HG02588 (cell line): ENCODE data around the gene VANGL2.

ENCODE experiments used
- ATAC-seq: cut with Tn5 transposase; IDR thresholded peaks from one replicate; pipeline ENCODE4 v1.9.1; 2021; ENCODE audit warnings: mild to moderate bottlenecking, moderate library complexity; ENCODE audit not compliant: unreplicated experiment

Gene VANGL2

DNA sequence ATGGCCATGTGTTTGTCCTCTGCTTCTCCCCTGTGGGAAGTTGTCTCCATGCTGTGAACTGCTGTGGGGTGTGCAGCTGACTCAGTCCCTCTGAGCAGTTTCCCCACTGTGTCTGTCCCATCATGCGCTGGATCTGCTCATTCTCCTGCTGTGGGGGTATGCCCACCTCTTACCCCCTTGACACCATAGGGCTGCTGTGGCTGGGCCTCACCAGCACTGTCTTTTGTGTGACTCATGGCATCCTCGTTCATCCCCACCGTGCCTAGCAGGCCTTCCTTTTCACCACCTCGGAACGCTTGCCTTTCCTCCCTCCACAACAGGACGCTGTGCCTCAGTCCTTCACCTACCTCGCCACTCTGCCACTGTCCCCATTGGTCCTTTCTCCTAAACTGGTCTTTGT is 27.3 kb downstream of the VANGL2 start:
- ATAC-seq, result no peak

GRCh38 chr1:160428053-160428452 is 27.7 kb downstream of the VANGL2 start:
- ATAC-seq, result no peak

GRCh38 chr1:160428655-160429054 is 28.3 kb downstream of the VANGL2 start:
- ATAC-seq, result no peak

DNA sequence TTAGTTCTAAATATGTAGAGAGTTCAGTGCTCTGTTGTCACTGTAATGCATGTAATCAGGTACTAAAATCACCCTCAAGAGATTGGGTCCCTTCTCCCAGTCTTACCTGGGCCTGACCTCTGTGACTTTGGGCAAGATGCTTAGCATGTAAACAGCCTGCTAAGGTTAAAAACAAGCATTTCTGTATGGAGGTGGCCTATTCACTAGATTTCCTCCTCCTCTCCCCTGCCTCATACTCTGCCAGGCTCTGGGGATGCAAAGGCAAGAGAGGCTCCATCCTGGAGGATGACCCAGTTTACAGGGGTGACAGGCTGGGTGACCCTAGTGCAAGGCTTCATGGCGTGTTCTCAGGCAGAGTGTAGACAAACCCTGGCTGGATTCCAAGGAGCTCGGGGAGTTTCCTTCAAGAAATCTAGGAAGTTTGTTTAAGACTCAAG is 28.8 kb downstream of the VANGL2 start:
- no peak for ATAC-seq

DNA sequence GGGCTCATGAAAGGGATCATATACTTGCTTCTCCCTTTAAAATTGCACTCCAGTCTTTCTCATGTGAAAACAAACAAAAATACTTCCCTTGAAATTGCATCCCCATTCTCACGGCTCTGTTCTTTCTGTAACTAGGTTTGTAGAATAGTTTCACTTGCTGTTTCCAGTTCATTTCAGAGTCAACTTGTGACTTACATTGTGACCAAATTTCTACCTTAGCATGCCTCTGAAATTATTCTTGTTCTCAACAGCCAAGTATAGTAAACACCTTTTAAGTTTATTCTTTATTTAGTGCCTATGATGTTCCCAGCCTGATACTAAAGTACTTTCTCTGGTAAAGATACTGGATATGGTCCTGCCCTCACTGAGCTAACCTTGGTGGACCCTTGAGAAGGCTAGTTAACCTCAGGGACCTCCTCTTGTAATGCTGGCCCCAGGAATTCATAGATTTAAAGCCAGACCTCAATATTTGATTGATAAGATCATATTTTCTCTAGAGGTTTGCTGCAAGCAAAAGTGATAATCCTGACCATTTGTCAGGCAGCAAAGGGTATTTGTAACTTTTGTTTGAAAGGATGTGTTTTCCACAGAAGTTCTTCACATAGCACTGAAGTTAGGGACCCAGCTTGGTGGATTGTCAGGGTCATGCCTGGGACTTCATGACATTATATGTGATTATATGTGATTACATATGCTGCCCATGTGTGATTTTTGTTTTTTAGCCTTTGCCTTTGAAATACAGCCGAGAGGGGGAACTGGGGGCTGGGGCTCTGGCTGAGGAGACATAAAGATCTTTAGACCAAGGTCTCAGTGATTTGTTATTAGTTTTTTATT is 29.6 kb downstream of the VANGL2 start:
- no peak for ATAC-seq

DNA sequence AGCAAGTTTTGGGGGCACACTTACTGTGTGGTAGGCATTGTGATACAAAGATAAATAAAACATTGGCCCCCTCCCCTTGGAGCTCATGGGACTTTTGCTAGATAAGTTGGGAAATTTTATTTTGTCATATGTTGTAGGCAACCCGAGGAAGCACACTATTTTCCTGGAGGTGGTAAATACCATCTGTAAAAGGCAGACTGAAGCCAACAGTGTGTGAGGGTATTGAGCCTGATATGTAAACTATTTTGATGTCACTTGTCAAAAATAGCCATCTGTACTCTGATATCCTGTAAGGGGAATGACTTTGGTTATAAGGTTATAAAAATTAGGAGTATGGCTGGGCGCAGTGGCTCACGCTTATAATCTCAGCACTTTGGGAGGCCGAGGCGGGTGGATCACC is 30.6 kb downstream of the VANGL2 start:
- no peak for ATAC-seq

GRCh38 chr1:160431571-160431970 is 31.2 kb downstream of the VANGL2 start:
- no peak for ATAC-seq

GRCh38 chr1:160432371-160432786 is 32.0 kb downstream of the VANGL2 start:
- ATAC-seq, result peak; percentile 49

DNA sequence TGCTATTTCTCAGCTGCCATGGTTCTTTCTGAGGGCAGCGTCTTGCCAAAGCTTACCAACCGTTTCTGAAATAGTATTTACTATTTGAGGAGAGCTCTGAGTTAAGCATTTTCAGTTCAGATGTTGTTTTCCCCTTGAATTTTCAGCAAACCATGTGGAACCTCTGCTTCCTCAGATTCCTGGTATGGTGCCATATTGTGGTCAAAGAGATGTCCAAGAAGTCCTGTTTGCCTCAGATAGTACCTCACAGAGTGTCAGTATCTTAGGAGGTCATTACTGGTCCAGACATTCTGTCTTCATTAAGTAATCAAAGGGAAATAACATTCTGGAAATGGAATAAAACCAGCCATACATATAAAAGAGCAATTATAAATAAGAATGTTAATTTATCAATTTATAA is 36.6 kb downstream of the VANGL2 start:
- ATAC-seq, result no peak

- ATAC-seq, result no peak
Observed at GRCh38 chr1:160437432-160438316, 37.3 kb downstream of the VANGL2 start.

DNA sequence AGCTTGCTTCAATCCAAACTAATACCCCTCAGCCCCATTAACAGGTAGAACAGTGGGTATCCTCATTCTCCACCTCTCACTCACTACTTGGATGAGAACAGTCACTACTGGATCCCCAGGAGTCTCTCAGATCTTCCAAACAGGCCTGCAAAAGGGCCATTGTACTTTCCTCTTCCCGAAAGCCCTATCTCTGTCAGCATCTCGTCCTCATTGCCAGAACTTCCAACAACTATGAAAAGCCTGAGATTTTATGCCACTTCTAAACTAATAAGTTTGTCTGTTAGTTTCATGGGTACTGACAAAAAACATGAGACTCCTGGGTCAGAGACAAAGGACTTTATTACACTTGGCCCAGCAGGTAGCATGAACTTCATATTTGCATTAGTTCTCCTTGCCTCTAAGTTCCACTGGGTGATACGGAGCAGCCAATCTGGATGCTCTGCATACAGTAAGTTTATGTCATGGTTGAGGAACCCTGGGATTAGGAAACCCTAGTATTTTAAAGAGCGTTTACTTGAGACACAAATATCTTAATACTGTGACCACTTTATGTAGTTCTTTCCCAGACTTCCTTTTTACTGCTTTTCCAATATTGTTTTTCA is 38.1 kb downstream of the VANGL2 start:
- no peak for ATAC-seq

DNA sequence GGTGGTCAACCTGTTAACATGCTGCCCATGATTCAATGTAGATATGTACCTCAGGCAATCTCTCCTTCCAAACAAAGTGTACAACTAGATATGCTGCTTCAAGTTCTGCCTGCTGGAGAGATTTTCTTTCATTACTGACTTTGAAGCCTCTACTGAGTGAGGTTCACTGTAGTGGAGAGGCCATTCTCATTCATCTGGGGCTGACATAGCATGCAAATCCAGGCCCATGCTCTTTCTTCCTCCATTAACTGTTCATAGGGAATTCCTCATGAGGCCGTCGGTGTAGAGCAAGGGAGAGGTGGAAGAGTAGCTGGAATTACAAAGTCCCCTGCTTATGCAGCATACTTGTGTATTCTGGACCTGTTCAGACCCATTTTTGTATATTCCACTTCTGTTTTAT is 38.6 kb downstream of the VANGL2 start:
- no peak for ATAC-seq

DNA sequence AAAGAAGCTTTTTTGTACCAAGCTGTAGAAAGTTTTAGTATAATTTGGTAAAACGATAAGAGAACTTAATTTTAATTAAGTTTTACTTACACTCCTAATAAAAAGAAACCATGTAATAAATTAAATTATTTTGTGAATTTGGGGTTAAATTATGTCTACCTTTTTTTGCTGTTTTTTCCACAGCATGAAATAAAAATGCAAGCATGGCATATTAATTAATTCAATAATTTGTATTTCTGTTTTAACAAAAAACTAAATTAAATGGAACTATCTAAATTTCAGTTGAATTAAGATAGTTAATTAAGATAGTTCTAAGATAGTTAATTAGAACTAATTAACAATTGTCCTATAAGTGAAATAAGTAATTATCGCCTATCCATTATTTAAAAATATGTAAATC is 39.4 kb downstream of the VANGL2 start:
- ATAC-seq, result no peak

DNA sequence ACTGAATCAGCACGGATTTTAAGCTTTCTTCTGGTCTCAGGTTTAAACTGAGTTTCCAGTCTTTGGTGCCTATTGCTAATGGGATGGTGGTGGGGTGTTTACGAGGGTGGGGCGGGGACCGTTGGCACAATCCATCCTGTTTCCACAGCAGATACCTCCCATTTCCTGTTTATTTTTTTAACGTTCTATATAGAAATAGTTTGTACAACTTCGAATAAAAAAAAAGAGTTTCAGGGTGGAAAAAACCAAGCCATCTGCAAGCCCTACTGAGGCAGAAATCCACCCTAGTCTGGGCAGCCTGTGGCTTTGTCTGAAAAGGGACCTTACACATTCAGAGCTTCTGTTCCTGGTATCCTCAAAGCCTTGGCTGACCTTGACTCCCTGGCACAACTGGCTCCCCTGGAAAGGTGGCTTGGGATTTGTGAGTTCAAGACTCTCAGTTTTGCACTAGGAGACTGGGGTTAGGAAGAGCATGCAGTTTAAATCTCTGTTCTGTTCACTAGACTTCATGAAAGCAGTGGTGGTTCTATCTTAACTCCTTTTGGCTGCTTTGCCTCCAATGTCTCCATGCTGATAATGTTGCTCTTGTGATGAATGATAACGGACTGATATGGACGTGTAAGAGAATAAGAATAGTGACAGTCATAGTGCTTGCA is 46.7 kb downstream of the VANGL2 start:
- no peak for ATAC-seq

DNA sequence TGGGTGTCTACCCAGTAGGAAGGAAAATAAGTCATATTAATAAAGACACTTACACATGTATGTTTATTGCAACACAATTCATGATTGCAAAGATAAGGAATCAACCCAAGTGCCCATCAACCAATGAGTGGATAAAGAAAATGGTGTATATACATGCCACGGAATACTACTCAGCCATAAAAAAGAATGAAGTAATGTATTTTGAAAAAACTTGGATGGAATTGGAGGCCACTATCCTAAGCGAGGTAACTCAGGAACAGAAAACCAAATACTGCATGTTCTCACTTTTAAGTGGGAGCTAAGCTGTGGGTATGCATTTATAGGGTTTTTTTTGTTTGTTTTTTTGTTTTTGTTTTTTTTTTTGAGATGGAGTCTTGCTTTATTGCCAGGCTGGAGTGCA is 49.1 kb downstream of the VANGL2 start:
- no peak for ATAC-seq

GRCh38 chr1:160451119-160451858 is 50.9 kb downstream of the VANGL2 start:
- ATAC-seq, result peak; percentile 50

DNA sequence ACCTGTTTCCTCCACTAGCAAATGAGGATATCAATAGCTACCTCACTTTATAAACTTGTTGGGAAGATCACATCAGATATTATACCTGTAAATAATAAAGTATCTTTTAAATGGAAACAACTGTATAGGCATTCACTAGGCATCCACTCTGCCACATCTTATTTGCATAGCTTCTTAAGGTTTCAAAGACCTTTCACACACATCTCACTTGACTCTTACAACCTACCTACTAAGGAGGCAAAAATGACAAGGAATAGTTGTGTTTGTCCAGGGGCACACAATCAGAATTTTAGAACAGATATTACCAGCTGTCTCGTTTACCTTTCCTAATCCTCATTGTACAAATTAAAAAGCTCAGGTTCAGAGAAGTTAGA is 51.5 kb downstream of the VANGL2 start:
- ATAC-seq, result no peak

DNA sequence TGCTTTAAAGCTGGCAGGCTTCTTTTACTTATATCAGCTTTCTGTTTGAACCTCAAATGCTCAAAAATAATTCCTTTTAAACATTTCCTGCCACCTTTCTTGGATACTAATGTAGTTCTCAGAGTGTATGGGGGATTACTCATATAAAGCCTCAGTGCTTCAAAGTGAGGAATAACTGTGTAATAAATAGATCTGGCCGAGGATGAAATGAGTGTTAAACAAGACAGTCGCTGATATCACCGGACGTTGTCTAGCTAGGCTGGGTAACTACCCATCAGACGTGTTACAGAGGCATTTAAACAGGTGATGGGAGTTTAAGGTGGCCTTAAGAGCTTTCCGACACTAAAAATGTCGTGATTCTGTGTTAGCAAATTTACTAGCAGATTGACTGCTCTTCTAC is 53.1 kb downstream of the VANGL2 start:
- peak; percentile 38 for ATAC-seq

GRCh38 chr1:160454371-160455152 is 54.2 kb downstream of the VANGL2 start:
- ATAC-seq, result peak; percentile 36

DNA sequence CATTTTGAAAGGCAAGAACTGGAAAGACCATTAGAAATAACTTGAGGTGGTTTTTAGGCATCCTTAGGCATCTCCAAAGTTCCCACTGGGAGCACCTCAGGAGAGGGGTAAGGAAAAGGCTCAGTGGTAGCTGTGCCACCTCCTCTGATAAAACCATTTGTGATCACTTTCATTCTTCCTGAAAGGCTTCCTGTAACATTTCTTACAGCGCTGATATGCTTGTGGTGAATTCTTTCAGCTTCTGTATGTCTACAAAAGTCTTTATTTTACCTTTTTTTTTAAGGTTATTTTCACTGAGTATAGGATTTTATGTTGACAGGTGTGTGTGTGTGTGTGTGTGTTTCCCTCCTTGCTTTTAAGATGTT is 54.8 kb downstream of the VANGL2 start:
- no peak for ATAC-seq
